VCaP (cell line): Measurements from ENCODE around the gene IFIT1B.
"Not testable (repeated sequence)": the region's sequence is repeated elsewhere in the genome, so short reads cannot be mapped to it uniquely, and the experiment has no call there.

Experiments used
- H3K27ac ChIP-seq: fragments of 450-650 bp; 2 replicates; pipeline ENCODE4 v1.5.1; 2017
- TF ChIP-seq, protein P1 (sequence below): fragments of 450-650 bp; conservative IDR thresholded peaks from 2 replicates; pipeline ENCODE4 v1.5.1; 2017; ENCODE audit warnings: mild to moderate bottlenecking, moderate library complexity

The IFIT1B gene

GRCh38 chr10:89399956-89400355 is 22.1 kb downstream of the IFIT1B start:
- TF ChIP-seq, protein P1, sequence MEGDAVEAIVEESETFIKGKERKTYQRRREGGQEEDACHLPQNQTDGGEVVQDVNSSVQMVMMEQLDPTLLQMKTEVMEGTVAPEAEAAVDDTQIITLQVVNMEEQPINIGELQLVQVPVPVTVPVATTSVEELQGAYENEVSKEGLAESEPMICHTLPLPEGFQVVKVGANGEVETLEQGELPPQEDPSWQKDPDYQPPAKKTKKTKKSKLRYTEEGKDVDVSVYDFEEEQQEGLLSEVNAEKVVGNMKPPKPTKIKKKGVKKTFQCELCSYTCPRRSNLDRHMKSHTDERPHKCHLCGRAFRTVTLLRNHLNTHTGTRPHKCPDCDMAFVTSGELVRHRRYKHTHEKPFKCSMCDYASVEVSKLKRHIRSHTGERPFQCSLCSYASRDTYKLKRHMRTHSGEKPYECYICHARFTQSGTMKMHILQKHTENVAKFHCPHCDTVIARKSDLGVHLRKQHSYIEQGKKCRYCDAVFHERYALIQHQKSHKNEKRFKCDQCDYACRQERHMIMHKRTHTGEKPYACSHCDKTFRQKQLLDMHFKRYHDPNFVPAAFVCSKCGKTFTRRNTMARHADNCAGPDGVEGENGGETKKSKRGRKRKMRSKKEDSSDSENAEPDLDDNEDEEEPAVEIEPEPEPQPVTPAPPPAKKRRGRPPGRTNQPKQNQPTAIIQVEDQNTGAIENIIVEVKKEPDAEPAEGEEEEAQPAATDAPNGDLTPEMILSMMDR: no peak
- no peak overlapping the region for H3K27ac ChIP-seq

- H3K27ac ChIP-seq: no peak overlapping the region
- TF ChIP-seq, protein P1: no peak
Observed at GRCh38 chr10:89403043-89403442, 25.2 kb downstream of the IFIT1B start.

DNA sequence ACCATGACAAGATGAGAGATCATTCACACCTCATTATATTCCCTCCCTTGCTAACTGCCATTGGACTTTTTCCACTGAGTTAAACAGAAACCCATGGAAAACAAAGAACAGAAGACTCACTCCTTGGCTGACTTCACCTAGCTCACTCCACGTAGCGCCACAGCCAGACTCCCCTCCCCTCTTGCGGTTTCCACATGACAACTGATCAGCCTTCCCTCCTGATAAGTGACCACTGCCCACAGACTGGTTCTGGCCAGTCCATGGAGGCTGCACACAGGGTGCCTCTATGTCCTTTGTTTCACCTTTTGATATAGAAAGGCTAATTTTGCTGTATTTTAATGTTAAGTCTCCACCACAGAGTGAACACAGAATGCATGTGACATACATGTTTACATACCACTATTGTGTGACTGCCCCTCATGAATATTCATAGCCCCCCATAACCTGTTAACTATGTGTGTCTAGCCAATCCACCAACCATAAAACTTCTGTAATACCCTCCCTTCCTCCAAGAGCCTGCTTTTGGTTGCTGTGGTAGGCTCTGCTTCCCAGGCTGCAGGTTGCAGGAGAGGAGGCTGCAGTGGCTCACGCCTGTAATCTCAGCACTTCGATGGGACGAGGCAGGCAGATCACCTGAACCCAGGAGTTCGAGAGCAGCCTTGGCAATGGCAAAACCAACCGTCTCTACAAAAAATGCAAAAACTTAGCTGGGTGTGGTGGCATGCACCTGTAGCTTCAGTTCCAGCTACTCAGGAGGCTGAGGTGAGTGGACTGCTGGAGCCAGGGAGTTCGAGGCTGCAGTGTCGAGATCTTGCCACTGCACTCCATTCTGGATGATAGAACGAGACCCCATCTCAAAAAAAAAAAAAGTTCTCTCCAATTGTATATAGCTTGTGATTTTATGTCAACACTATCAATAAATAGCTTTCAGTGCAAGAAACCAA is 26.5 kb downstream of the IFIT1B start:
- H3K27ac ChIP-seq: no peak overlapping the region
- TF ChIP-seq, protein P1: no peak

DNA sequence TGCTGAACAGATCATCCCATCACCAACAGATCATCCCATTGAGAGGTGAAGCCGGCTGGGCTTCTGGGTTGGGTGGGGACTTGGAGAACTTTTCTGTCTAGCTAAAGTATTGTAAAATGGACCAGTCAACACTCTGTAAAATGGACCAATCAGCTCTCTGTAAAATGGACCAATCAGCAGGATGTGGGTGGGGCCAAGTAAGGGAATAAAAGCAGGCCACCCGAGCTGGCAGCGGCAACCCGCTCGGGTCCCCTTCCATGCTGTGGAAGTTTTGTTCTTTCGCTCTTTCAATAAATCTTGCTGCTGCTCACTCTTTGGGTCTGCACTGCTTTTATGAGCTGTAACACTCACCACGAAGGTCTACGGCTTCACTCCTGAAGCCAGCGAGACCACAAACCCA is 28.3 kb downstream of the IFIT1B start:
- not testable (repeated sequence) for H3K27ac ChIP-seq

- H3K27ac ChIP-seq: not testable (repeated sequence)
Observed at GRCh38 chr10:89407792-89408191, 29.9 kb downstream of the IFIT1B start.

- not testable (repeated sequence) for H3K27ac ChIP-seq
Observed at GRCh38 chr10:89409282-89409681, 31.4 kb downstream of the IFIT1B start.

DNA sequence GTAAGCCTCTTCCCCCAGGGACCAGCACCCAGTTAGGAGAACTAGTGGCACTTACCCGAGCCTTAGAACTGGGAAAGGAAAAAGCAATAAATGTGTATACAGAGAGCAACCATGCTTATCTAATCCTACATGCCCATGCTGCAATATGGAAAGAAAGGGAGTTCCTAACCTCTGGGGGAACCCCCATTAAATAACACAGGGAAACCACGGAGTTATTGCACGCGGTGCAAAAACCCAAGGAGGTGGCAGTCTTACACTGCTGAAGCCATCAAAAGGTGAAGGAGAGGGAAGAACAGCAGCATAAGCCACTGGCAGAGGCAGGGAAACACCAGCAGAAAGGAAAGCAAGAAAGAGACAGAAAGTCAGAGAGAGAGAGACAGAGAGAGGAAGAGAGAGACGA is 32.7 kb downstream of the IFIT1B start:
- H3K27ac ChIP-seq: not testable (repeated sequence)

DNA sequence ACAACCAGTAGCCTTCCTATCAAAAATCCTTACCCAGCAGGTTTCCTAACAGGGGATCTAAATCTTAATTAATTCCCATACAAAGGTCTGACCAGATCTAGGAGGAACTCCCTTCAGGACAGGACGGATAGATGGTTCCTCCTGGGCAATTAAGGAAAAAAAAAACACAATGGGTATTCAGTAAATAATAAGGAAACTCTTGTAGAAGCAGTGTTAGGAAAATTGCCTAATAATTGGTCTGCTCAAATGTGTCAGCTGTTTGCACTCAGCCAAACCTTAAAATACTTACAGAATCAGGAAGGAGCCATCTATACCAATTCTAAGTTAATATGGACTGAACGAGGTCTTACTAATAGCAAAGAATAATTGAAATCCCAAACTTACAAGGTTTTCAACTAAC is 33.3 kb downstream of the IFIT1B start:
- H3K27ac ChIP-seq: not testable (repeated sequence)

DNA sequence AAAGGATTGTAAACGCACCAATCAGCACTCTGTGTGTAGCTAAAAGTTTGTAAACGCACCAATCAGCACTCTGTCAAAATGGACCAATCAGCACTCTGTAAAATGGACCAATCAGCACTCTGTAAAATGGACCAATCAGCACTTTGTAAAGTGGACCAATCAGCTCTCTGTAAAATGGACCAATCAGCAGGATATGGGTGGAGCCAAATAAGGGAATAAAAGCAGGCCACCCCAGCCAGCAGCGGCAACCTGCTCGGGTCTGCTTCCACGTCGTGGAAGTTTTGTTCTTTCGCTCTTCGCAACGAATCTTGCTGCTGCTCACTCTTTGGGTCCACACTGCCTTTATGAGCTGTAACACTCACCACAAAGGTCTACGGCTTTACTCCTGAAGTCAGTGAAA is 34.4 kb downstream of the IFIT1B start:
- not testable (repeated sequence) for H3K27ac ChIP-seq

GRCh38 chr10:89413398-89413912 is 35.6 kb downstream of the IFIT1B start:
- H3K27ac ChIP-seq: peak overlapping the region; percentile 92
- TF ChIP-seq, protein P1: no peak

DNA sequence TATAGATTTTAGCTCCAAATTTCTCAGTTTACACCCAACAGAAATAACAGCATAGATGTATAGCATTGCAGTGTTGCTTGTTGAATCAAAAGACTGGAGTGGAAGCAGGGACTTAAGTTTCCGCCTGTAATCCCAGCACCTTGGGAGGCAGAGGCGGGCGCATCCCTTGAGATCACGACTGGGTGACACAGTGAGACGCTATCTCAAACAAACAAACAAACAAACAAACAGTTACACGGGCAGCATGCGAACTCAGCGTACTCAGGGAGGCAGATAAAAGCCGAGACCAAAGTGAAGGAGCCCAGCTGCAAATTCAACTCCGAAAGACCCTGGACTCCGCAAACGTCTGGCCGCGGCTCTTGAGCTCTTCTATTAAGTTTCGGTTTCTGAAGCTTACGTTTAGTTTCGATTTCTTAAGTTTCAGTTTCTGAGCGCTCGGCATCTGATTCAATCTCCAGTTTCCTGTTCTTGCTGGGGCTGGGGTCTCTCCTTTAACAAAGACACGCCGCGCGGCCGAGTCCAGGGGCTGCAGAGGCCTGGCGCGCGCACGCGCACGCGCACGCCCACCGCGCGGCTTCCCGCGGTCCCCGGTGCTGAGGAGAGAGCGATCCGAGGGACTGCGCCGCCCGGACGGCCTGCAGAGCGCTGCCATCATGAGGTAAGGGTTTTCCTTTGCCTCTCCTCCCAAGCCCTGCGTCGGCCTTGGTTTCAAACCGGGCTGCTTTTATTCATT is 36.5 kb downstream of the IFIT1B start, which contains the start of gene IFIT5:
Gene IFIT5, plus strand, starts transcription at position 423 of the 733 bp plus-strand sequence. Its CDS starts 231 bp downstream, at position 654.
- peak within 1 kb of the TSS; percentile 92 for H3K27ac ChIP-seq
- TF ChIP-seq, protein P1: no peak
